ENCODE measurements around the gene CD9. TPM values are rescaled to one million over a fixed set of nuclear protein-coding genes. Genes with fewer than 3 reads are reported as not detected.

CD9 gene
- total RNA-seq, 6 experiments from 2014 or later = 43.2 to 72.6 (median 46.4) TPM

DNA sequence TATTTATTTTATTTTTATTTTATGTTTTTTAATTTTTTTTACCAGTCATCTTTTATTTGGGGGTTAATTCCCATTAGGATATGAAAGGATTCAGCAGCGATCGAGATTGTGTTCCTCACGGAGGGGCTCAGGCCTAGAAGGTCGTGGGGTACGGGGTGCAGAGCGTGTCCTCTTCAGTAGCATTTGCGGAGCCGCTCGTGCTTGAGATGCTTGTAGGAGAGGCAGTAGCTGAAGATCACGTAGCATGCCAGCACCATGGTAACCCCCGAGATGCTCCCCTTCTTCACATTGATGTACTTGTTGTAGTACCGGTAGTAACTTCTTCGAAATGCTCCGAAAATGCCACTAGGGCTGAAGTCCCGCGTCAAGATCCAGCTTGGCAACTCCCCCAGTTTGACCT is 69.8 kb downstream of the CD9 start:
- Mint-ChIP-seq H3K9me3 (no peaks in the 10 kb centered on the region), H3K27me3 (ENCODE audit: insufficient read depth) (peaks cover 8% of the 10 kb centered on the region)
- TF ChIP-seq, protein P1, sequence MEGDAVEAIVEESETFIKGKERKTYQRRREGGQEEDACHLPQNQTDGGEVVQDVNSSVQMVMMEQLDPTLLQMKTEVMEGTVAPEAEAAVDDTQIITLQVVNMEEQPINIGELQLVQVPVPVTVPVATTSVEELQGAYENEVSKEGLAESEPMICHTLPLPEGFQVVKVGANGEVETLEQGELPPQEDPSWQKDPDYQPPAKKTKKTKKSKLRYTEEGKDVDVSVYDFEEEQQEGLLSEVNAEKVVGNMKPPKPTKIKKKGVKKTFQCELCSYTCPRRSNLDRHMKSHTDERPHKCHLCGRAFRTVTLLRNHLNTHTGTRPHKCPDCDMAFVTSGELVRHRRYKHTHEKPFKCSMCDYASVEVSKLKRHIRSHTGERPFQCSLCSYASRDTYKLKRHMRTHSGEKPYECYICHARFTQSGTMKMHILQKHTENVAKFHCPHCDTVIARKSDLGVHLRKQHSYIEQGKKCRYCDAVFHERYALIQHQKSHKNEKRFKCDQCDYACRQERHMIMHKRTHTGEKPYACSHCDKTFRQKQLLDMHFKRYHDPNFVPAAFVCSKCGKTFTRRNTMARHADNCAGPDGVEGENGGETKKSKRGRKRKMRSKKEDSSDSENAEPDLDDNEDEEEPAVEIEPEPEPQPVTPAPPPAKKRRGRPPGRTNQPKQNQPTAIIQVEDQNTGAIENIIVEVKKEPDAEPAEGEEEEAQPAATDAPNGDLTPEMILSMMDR (IDR thresholded peaks at IDR 0.05) = no peak

DNA sequence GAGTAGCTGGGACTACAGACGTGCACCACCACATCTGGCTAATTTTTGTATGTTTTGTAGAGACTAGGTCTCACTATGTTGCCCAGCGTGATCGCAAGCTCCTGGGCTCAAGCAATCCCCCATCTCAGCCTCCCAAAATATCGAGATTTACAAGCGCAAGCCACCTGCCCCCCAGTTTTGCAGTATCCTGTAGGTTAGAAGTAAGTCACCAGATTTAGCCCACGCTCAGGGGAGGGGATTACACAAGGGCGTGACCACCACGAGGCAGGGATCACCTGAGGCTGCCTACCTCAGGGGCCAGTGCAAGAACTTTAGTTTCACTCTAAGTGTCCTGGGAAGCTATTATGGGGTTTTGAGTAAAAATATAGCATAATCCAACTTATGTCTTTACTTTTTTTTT is 71.1 kb downstream of the CD9 start:
- Mint-ChIP-seq H3K9me3 (no peaks in the 10 kb centered on the region), H3K27me3 (ENCODE audit: insufficient read depth) (peaks cover 8% of the 10 kb centered on the region), H3K4me1 (ENCODE audit: low read depth) (0 out of 2 replicates have a peak, but pooled peaks cover 7% of the 10 kb centered on the region), H3K36me3 (ENCODE audit: low read depth) (no peaks in the 10 kb centered on the region), H3K27ac (no peak overlapping the region), H3K4me3 (no peak overlapping the region)
- TF ChIP-seq, protein P1 (IDR thresholded peaks at IDR 0.05) = no peak
- no peak for DNase-seq

More for the DNA sequence above, 69.8 kb downstream of the CD9 start:
- Mint-ChIP-seq H3K36me3 (ENCODE audit: low read depth) (no peaks in the 10 kb centered on the region), H3K27ac (no peak overlapping the region), H3K4me3 (no peak overlapping the region), H3K4me1 (ENCODE audit: low read depth) (0 out of 2 replicates have a peak, but pooled peaks cover 7% of the 10 kb centered on the region)
- no peak for DNase-seq

DNA sequence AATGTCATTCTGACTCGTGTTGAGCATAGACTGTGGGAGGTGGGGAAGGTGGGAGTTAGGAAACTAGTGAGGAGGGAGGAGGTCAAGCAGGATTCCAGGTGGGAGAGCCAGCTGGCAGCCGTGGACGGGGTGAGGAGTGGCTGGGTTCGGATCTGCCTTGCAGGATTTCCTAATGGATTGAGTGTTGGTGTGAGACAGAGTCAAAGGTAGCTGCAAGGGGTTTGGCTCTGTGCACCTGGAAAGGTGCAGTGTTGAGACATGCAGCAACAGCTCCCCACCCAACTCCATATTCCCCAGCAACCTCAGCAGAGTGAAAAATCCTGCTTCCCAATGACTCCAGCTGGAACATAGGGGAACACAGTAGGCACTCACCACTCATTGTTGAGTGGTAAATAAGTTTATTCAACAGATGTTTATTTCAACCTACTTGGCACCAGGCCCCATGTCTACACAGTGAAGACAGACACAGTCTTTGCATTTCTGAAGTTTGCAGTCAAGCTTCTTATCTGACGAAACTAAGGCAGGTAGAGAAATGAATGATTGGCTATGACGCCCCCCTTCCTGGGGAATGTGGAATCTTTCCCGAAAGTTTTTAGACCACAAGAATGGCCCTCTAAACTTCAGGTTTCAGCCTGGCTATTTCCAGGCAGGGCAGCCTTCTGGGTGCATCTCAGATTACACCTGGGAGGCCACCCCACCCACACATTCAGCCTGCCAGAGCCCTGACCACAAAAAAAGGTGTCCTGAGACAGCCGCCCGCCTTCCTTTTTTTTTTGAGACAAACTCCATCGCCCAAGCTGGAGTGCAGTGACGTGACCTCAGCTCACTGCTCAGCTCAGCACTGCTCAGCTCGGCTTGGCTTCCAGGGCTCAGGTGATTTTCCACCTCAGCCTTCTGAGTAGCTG is 72.4 kb downstream of the CD9 start:
- TF ChIP-seq, protein P1 (IDR thresholded peaks at IDR 0.05) = no peak
- no peak overlapping the region for H3K27ac Mint-ChIP-seq
- DNase-seq = no peak
- H3K4me1 Mint-ChIP-seq (ENCODE audit: low read depth) = no peaks in the 10 kb centered on the region
- H3K36me3 Mint-ChIP-seq (ENCODE audit: low read depth) = no peaks in the 10 kb centered on the region
- H3K27me3 Mint-ChIP-seq (ENCODE audit: insufficient read depth) = peaks cover 8% of the 10 kb centered on the region
- H3K9me3 Mint-ChIP-seq = no peaks in the 10 kb centered on the region
- H3K4me3 Mint-ChIP-seq = no peak overlapping the region

GRCh38 chr12:6273205-6273540 is 73.0 kb downstream of the CD9 start:
- peaks cover 8% of the 10 kb centered on the region for H3K27me3 Mint-ChIP-seq (ENCODE audit: insufficient read depth)
- no peak overlapping the region for H3K27ac Mint-ChIP-seq
- H3K9me3 Mint-ChIP-seq = no peaks in the 10 kb centered on the region
- no peak for DNase-seq
- TF ChIP-seq, protein P1 (IDR thresholded peaks at IDR 0.05) = no peak
- H3K36me3 Mint-ChIP-seq (ENCODE audit: low read depth) = no peaks in the 10 kb centered on the region
- H3K4me3 Mint-ChIP-seq = no peak overlapping the region
- peaks cover 5% of the 10 kb centered on the region for H3K4me1 Mint-ChIP-seq (ENCODE audit: low read depth)

DNA sequence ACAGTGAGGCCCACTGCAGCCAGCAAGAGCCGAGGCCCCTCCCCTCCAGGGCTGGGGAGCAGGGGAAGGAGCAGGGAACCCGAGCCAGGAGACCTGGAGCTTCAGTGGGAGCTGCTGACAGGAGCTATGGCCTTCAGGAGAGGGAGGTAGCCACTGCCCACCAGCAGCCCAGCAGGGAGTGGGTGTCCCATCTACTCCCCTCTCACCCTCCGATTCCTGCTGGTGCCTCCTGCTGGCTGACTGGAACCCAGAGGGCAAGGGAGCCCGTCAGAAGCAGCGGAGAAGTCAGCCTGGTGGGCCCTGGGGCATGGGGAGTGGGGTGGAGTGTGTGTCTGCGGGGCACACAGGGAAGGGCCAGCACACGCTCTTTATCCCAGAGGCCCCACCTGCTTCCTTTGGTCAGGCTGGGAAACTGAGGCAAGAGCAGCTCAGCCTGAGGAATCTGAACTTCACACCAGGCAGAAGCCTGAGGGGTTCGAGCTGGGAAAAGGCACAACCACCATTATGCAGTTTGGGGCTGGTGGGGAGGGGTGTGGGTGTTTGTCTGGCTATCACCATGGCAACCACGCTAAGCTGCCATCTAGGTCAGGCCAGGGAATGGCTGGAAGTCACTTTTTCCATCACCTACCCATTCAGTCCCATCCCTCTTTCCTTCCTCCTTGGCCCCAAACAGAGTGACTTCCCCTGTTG is 73.5 kb downstream of the CD9 start:
- Mint-ChIP-seq H3K27ac (no peak overlapping the region), H3K4me3 (no peak overlapping the region), H3K36me3 (ENCODE audit: low read depth) (no peaks in the 10 kb centered on the region), H3K4me1 (ENCODE audit: low read depth) (peaks cover 6% of the 10 kb centered on the region), H3K27me3 (ENCODE audit: insufficient read depth) (peaks cover 8% of the 10 kb centered on the region), H3K9me3 (no peaks in the 10 kb centered on the region)
- DNase-seq = no peak
- TF ChIP-seq, protein P1 (IDR thresholded peaks at IDR 0.05) = peak; percentile 30; the same call in 1 of the 2 replicates
